CD4-positive, alpha-beta T cell treated with Interleukin-4 for 4 hours (primary cell): ENCODE results near the gene ITPR1.

ENCODE experiments used
- DNase-seq: peaks from one replicate; pipeline ENCODE4 v3.0.0-alpha.2; 2020

ITPR1 gene

DNA sequence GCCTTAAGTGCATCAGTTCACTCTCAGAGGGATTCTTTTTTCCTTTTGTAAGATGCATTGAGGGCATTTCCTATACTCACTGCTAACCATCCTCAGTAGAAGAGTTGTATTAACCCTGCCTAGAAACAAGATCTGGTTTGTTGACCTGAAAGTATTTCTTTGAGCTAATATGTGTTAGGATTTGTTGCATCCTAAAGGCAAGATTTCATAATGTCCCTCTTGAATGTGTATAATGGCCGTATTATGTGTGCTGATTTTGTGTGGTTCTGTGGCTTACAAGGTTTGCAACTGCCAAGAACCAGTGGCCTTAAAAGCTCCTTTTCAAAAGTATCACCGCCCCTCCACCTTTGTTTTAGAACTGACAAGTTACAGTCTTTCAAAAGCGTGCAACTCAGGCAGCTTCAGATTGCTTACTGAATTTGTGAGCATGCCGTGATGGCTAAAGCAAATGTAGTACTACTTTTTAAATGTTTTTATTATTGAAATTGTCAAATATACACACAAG, 304.1 kb downstream of the ITPR1 start:
- DNase-seq, result no peak

DNA sequence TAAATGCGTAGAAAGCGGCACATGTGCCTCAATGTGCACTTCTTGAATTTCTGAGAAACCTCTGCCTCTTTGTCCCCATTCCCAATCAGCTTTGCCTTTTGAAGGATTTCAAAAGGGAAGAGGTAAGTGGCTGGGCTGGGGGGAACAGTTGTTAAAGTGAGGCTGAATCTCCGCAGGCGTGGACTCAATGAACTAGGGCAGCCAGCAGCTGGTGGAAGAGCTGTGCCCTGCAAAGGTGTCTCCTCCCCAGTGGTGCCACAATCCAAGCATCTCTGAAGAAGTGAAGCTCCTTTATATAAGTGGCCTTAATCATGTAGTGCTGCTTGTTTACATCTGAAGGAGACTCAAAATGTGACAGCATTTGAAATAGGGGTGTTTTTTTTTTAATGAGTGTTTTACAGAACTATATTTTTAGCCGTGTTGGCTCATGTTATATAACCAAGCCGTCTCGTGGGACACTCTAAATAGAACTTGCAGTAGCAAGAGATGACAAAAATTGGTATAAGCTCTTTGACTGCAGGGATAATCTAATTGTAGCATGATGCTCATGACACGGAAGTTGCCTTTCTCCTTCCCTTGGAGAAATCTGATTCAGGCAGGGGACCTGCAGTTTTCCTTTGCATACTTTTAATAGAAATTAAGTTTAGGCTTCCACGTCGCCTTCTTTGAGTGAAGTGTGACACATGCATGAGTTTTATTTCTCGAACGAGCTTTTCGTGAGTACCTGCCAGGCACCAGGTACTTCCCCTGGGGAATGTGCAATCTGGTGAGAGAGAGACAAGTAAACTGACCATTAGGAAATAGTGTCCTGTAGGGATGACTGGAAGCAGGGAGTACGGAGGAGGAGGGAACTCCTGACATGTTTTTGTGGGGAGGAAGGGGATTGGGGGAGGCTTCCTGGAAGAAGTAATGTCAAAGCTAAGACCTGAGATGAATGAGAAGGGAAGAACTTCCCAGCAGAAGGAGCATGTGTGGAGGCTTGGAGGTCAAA, 306.4 kb downstream of the ITPR1 start:
- DNase-seq, result no peak

DNA sequence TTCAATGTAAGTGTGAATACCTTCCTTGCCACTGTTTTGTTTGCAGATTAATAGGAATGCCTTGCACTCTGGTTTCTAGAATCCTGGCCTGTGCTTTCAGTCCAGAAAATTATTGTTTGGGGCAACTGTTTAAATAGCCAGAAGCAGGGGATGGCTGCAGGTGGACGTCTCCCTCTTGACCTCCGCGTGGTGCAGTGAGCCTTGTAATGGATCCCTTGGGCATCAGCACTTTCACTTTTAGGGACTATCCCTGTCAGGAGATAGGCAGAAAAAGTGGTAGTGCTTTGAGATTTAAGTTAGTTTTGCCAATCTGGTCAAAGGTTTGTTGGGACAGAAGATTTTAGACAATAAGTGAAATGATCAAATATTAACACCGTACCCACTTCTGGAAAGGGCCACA, 307.4 kb downstream of the ITPR1 start:
- DNase-seq, result no peak

DNA sequence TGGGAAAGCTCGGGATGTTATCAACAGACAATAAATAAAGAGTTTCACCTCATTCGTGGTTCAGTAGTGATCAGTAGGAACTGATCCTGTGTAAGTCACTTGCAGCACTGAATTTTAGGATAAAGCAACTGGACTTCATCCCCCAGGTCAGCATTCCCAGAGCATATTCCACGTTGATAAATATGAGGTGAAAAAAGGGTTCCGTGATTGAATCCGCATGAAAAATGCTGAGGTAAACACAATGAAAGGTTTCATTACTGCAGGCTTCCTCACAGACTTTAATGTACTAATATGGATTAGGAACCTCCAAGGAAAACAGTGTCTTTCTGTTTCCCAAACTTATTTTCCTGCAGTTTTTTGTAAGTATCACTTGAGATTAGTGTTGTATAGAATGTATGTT, 308.7 kb downstream of the ITPR1 start:
- DNase-seq, result no peak

DNA sequence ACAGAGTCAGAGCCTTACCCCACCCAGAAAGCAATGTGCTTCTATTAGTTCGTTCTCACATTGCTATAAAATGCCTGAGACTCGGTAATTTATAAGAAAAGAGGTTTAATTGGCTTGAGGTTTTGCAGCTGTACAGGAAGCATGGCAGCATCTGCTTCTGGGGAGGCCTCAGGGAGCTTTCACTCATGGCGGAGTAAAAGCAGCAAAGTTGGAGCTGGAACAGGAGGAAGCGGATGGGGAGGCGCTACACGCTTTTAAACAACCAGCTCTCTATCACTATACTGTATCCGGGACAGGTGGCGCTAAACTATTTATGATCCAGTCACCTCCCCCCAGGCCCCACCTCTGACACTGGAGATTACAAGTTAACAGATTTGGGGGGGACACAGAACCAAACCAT, 309.8 kb downstream of the ITPR1 start:
- DNase-seq, result no peak

DNA sequence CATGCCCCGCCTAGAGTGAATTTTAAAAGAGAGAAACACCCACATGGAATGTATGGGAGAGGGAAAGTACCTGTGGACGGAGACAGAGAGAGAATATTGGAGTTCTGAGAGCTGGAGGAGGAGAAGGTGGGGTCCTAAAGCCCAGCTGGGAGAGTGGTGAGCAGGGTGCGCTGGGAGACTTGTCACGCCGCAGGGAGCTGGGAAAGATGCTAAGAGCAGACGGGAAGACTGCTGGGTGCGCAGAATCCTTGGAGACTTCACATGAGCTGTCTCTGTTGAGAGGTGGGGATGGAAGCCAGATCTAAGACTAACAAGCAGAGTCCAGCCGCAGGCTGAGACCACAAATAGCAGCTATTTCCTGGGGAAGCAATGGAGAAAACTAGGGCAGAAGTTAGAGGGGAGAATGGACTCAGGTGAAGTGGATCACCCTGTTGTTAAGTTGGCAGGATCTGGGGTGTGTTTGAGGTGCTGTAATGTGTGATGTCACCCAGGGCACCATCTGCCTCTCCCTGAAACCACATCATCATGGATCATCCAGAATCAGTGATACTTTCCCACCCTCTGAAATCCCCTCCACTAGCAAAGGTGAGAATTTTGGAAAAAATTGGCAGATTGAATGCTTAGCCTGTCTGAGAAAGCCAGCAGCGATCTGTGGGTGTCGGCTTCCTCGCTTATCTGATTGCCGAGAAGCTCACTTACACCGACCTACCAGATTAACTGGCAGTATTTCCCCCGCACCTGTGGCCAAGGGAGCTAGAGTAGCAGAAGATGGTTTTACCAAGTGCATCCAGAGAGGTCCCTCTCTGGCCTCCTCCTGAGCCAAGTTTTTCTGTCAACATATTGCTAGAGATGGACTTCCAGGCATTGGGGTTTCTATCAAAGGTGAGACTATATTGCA, 311.3 kb downstream of the ITPR1 start:
- peak; percentile 14 for DNase-seq

DNA sequence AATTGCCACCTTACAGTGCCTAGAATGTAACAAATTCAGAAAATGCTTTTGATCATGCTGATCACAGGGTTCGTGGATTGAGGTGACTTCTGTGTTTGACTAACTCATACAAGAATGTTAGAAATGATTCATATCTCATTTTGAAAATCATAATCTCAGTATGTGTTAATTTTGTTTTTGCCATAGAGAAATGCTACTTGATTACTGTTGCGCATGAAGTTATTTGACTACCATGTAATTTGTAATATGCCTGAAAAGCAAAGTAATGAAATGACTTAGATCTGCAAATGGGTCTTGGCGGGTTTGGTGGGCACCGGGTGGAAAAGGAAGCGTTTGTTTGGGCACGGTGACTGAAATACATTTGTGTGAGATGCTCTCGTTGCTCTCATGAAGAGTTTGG, 312.5 kb downstream of the ITPR1 start:
- no peak for DNase-seq

DNA sequence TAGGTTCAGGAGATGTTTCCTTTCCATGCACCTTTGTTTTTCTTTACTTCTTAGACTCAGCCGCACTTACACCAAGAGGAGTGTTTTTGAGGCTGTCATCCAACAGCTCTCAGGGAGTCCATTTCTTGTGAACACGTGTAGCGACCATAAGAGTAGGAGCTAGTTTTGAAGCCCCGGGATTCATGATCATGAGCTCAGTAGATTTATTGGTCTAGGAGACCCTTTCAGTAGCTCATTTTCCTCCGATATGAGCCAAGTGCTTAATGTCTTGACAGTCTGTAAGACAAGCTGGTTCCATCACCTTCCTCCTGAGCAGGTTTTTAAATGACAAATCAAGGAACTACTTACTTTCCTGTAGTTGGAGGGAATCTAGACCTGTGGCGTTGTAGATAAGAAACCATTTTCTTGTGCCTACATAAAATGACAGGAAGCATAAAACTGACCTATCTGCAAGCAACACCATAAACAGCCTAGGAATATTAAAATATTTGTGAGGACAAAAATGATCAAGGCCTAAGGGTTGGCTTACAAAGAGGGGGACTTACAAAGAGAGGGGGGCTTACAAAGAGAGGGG, 313.5 kb downstream of the ITPR1 start:
- DNase-seq, result no peak

DNA sequence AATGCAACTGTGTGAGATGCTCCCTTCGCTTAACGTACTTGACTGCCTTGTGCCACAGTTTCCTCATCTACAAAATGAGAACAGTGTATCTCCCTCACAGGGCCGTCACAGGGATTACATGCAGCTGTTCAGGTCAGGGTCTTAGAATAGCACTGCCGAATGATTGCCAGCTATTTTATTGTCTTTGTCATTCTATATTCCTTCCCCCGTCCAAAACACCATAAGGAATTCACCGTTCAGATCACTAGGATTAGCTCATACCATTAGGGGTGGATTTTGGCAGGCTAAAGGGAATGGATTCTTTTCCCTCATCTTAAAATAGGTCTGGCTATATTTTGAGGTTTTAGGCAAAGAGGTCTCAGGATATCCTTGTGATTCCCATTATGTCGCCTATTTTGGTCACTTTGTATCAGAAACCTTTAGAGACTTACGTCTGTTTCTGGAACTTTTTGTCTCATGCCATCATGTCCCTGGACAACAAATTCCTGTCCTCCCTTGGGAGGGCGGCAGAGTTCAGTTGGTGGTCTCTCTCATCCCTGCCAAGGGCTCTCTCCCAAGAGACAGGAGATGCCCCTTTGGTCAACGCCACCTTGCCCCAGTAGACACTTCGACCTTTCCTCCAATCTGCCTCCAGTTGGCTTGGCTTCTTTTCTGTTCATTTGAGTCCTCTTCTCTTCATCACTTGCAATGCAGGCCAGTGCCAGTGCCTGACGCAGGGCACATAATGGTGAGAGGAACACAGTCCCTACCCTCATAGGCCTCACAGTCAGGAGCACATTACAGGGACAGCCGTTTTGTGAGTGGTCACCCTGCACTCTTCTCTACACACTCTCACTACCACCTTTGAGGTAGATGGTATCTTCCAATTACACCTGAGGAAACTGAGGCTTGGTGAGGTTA, 314.5 kb downstream of the ITPR1 start:
- DNase-seq, result no peak

DNA sequence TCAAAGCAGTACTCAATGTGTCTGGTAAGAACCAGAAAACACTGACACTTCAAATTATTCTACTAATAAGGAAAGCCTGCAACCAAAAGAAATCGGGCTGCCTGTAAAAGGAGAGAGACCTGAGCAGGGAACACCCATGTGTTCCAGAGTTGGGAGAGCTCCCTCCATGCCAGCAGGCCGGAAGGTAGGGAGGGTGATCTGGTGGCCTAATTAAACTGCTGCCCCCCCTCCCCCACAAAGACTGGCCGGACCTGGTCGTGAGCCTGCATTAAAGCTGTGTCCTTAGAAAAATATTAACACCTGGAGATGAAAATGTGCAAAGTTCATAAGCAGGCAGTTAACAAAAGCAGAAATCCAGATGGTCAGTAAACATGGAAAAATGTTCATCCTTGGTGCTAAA, 315.5 kb downstream of the ITPR1 start:
- DNase-seq, result no peak

DNA sequence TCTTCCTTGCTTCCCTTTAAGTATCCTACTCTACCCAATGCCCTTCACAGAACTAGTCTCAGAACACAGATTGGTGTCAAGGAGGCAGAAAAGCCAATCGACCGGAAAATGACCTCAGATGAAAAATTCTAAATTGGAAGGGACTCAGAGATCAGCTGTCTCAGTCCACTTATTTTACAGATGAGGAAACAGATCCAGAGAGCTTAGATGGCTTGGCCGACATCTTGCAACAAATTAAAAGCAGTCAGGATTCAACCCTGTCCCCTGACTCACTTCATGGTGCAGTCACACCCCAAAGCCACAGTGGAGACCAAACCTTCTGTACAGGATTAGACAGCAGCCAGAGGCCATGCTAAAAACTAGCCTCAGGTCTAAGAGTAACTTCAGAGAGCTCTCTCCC, 316.8 kb downstream of the ITPR1 start:
- DNase-seq, result no peak

DNA sequence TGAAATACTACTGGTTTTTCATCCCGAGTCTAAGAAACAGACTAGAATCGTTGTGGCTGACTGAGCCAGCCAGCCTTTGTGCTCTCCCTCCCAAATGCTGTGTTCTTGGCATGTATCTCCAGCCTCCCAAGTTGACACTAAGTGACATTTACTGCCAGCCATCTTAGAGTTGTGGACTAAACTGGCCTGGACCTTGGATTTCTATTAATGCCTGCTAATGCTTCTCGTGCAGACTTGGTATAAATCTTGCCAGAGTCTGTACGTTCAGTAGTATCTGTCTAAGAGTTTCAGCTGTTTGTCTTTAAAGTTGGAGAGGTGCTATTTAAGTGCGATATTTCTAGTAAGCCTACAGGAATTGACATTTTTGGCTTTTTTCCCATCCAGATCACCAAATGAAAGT, 319.4 kb downstream of the ITPR1 start:
- DNase-seq, result no peak

DNA sequence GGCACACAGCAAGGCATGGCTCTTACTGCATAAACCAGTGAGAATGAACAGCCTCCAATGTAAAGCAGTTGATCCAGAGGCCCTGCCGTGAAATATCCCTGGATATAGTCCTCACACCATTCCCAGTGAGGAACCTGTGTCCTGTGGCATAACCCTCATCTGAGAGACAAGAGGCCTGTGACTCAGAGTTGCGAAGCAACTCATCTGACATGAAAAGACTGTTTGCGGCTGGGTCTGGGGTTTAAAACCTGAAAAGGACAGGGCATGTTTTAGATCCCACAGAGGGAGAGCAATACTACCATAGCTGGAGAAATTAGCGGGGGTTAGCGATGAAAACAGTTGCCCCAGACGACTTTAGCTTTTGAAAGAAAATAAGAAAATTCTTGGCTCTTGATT, 320.8 kb downstream of the ITPR1 start:
- DNase-seq, result no peak

DNA sequence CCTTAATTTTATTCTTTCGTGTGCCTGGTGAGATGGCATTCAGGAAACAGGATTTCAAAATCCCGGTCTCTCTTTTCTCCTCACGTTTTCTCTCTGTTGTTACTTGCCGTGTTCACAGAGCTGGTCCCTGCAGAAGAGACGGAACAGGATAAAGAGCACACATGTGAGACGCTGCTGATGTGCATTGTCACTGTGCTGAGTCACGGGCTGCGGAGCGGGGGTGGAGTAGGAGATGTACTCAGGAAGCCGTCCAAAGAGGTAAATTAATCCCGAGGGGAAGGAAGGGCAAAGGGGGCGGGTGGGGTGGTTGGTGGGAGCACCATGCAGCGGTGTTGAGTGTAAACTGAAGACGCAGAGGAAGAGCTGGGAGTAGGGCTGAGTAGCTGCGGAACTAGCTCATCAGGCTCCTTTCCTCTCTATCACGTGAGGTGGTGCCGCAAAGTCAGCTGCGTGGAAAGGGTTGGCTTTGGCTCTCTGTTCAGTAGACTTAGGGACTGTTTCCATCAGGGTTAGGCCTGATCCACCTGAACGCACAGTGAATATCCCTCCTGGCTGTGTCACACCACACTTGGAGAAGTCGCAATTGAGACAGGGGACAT, 321.3 kb downstream of the ITPR1 start:
- DNase-seq, result no peak

DNA sequence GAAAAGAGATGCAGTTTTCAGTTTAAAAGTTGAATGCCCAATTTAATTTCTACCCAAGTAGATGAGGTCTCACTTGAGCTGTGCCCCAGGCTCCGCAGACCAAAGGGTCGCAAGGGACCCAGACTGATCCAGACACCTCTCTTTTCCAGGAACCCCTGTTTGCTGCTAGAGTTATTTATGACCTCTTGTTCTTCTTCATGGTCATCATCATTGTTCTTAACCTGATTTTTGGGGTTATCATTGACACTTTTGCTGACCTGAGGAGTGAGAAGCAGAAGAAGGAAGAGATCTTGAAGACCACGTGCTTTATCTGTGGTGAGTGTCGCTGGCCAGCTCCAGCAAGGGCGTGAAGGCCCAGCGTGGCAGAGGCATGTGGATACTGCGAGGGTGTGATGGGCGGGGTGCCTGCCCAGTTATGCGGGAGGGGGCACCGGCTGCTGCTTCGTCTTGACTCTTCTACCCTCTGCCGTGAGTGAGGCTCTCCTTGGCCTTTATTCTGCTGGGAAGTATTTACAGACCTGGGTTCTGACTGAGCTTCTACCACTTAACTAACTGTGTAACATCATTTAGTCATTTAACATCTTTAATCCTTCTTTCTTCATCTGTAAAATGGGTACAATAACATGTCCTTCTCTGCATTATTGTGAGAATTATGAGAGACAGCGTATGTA, 321.9 kb downstream of the ITPR1 start:
- DNase-seq, result no peak

DNA sequence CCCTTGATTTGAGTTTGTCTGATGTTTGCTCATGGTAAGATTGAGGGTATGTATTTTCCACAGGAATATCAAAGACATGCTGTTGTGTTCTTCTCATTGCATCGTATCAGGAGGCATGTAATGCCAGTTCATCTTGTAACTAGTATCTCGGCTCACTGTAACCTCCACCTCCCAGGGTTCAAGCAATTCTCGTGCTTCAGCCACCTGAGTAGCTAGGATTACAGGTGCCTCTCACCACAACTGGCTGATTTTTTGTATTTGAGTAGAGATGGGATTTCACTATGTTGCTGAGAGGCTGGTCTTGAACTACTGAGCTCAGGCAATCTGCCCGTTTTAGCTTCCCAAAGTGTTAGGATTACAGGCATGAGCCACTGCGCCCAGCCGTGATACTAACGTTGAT, 323.2 kb downstream of the ITPR1 start:
- DNase-seq, result no peak

DNA sequence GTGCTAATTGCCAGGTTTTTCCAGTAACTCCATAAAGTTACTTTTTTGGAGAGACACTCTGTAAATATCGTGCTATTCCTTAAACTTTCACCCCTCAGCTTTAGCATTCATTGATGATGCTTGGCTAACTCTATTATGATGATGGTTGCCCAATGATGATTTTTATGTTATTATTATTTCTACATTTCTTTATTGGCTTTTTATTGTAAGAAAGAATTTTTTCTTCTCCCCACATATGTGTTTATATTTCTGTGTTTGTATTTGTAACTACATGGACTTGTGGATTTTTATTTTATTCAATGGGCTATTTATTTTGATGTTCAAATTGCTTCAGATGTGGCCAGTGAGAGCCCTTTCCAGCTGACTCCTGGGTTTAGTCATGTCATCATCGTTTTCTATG, 323.6 kb downstream of the ITPR1 start:
- no peak for DNase-seq

DNA sequence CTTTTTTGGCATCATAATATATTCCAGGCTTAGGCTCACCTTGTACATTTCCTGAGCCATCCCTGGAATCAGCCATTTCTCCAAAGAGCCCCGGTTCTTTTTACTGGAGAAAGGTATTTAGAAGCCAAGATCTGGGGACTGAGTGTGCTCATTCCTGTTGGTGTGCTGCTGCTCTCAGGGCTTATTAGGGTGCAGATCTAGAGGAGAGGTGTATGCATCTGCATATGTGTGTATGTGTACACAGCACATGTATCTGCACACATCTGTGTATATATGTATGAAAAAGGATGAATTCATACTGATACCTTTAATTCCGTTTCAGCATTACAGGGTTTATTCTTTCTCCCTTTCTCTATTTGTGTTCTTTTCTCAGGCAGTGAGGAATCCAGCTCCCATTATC, 324.0 kb downstream of the ITPR1 start:
- DNase-seq, result no peak

DNA sequence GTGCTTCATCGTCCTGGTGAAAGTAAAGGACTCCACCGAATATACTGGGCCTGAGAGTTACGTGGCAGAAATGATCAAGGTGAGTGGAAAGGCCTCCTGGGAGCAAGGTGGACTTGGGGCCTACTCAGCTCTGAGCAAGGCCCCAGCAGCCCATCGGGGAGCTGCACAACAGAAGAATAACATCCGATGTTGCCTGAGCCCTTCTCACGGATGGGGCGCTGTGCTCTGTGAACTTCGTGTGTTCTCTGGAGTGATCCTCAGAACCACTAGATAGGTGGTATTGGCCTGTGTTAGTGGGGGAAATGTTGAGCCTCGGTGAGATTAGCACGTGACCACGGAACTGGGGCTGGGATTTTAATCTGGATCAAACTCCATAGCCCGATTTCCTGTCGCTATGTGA, 325.0 kb downstream of the ITPR1 start:
- no peak for DNase-seq

DNA sequence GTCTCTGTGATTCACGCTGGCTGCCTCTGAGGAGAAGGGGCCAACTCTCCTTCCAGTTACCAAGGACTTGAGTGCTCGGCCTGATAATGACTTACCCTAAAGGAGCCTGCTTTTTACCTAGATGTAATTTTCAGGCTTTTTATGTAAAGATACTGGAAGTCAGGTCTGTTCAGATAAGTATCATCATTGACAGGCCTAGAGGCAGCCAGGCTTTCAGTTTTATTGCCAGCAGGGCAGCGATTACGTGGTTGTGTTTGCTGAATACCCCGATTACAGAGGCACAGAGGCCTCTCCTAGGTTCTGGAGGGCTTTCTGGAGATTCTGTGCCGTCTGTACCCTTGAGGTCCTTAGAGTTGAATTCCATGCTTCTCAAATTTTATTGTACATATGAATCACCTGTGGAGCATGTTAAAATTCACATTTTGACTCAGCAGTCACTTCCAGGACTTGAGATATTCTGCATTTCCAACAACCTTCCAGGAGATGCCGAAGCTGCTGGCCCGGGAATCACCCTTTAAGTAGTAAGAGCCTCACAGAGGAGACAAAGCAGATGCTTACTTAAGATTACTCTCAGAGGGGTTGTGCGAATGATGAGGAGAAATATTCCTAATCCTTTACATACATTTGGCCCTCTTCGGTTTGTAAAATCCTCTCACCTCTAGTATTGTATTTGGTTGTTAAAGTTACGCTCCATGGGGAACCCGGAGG, 326.0 kb downstream of the ITPR1 start:
- DNase-seq, result no peak

DNA sequence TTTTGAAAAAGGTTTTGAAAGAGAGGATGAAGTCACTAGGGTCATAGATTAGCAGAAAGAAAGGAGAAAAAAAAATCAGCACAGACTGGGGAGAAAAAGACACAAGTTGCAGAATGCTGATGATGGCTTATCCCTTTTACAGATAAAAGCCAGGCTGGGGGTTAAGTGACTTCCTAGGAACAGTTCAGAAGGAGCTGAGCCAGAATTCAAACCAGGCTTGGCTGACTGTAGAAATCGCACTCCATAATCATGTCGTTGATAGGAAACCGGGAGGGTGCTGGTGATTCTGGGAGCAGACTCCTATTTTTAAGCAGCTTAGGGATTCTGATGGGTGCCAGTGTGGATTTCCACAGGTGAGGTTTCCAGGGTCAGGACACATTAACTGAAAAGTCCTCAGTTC, 326.6 kb downstream of the ITPR1 start:
- no peak for DNase-seq
